ENCODE results near the gene CSMD2.

CSMD2 gene

DNA sequence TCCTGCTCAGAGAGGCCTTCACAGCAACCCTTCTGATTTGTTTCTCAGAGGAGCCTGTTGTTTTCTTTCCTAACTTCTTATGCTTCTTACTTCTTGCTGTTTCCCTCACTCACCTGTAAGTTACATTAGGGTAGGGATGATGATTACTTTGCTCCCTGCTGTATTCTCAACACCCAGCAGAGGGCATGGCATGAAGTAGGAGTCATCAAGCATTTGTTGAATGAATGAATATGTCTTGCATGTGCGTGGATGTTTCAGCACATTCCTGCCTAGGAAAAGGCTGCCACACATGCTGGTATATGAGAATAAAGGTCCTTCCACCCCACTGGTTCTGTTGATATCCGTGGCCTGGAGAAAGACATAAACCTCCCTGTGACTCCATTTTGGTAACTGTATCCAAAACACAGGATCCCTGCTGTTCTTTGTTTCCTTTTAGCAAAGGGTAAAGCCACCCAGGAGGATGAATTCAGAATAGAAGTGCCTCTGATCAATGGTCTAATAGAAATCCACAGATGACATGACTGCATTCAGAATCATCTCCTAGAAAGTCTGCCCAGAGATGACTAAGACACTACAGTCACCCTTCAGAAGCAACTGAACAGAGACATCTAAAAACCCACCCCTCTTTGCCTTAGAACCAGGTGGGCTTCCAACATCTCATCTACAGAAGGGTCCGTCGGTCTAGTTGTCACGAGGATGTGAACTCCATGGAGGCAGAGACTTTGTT, 523.8 kb downstream of the CSMD2 start:
- no peak overlapping the region for H3K4me3 ChIP-seq (ENCODE audit: low read depth in 1 of 2, low read length in 1 of 2)
- H3K4me1 ChIP-seq (ENCODE audit: control insufficient read depth in 1 of 2, insufficient read depth in 1 of 2, low read depth in 1 of 2, low read length in 1 of 2): no peaks in the 10 kb centered on the region
- peaks cover 29% of the 10 kb centered on the region for H3K27me3 ChIP-seq
- H3K9me3 ChIP-seq: no peaks in the 10 kb centered on the region
- TF ChIP-seq, protein P1, sequence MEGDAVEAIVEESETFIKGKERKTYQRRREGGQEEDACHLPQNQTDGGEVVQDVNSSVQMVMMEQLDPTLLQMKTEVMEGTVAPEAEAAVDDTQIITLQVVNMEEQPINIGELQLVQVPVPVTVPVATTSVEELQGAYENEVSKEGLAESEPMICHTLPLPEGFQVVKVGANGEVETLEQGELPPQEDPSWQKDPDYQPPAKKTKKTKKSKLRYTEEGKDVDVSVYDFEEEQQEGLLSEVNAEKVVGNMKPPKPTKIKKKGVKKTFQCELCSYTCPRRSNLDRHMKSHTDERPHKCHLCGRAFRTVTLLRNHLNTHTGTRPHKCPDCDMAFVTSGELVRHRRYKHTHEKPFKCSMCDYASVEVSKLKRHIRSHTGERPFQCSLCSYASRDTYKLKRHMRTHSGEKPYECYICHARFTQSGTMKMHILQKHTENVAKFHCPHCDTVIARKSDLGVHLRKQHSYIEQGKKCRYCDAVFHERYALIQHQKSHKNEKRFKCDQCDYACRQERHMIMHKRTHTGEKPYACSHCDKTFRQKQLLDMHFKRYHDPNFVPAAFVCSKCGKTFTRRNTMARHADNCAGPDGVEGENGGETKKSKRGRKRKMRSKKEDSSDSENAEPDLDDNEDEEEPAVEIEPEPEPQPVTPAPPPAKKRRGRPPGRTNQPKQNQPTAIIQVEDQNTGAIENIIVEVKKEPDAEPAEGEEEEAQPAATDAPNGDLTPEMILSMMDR (IDR thresholded peaks at IDR 0.05): no peak
- H3K27ac ChIP-seq: no peak overlapping the region
- no peaks in the 10 kb centered on the region for H3K36me3 ChIP-seq

DNA sequence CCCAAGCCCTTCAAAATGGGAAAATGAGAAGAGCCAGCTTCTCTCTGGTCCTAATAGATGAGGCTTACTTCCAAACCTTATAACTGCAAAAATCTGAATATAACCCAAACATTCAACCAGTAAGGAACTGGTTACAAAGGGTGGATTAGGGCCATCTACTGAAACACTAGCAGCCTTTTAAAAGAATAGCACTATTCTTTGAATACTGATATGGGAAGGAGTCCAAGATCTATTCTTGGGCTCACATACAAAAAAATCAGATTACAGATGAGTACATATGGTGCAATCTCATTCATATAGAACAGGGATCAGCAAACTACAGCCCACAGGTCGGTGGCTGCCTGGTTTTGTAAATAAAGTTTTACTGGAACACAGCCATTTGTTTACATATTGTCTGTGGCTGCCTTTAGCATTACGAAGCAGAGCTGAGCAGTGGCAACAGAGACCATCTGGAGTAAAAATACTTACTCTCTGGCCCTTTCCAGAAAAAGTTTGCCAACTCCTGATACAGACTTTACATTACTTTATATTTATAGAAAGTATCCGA, 524.8 kb downstream of the CSMD2 start:
- no peak overlapping the region for H3K27ac ChIP-seq
- TF ChIP-seq, protein P1 (IDR thresholded peaks at IDR 0.05): no peak
- H3K36me3 ChIP-seq: no peaks in the 10 kb centered on the region
- no peak overlapping the region for H3K4me3 ChIP-seq (ENCODE audit: low read depth in 1 of 2, low read length in 1 of 2)
- H3K27me3 ChIP-seq: peaks cover 29% of the 10 kb centered on the region
- H3K4me1 ChIP-seq (ENCODE audit: control insufficient read depth in 1 of 2, insufficient read depth in 1 of 2, low read depth in 1 of 2, low read length in 1 of 2): no peaks in the 10 kb centered on the region
- H3K9me3 ChIP-seq: no peaks in the 10 kb centered on the region

DNA sequence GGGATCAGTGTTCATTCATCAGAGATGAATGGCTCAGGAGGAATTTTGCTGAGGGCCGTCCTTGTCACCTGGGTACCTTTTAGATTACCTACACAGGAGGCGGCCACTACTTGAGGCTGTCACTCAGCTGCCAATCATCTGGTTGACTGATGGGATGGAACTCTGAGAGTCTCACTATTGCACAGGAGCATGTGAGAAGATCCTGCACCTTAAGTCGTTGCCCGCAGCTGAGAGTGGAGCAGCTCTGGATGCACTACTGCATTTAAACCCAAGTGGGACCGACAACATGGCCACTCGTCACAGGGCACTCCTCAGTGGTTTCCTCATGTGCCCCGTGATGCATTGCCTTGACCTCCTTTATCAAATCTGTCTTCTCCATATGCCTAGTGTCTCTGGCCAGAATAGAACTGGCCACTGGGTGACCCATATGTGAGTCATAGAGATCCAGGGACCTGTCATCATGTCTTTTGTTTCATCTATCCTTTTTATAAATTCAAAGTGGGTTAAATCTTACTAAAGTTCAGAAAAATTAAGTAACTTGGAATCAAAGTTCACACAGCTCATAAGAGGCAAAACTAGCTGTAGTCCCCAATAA, 527.1 kb downstream of the CSMD2 start:
- H3K27ac ChIP-seq: no peak overlapping the region
- no peaks in the 10 kb centered on the region for H3K36me3 ChIP-seq
- no peaks in the 10 kb centered on the region for H3K9me3 ChIP-seq
- no peak overlapping the region for H3K4me3 ChIP-seq (ENCODE audit: low read depth in 1 of 2, low read length in 1 of 2)
- H3K27me3 ChIP-seq: peaks cover 45% of the 10 kb centered on the region
- TF ChIP-seq, protein P1 (IDR thresholded peaks at IDR 0.05): no peak
- H3K4me1 ChIP-seq (ENCODE audit: control insufficient read depth in 1 of 2, insufficient read depth in 1 of 2, low read depth in 1 of 2, low read length in 1 of 2): no peaks in the 10 kb centered on the region

DNA sequence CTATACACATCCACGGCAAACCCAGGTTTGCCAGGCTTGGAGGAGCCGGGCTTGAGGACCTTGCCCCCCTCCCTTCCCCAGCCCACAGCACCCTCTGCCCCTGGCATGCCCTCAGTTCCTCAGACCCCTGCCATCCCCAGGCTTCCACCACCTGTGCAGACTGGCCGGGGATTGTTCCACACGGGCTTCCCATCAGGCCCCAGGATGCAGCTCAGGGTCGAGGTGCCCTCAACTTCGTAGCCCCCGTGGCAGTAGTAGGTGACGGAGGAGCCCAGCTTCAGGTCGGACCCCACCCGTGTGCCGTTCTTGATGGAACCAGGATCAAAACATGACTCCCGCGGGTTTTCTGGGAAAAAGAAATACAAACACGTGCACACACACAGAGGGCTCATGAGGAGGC, 528.8 kb downstream of the CSMD2 start:
- TF ChIP-seq, protein P1 (IDR thresholded peaks at IDR 0.05): no peak
- no peaks in the 10 kb centered on the region for H3K4me1 ChIP-seq (ENCODE audit: control insufficient read depth in 1 of 2, insufficient read depth in 1 of 2, low read depth in 1 of 2, low read length in 1 of 2)
- no peak overlapping the region for H3K27ac ChIP-seq
- H3K4me3 ChIP-seq (ENCODE audit: low read depth in 1 of 2, low read length in 1 of 2): no peak overlapping the region
- peaks cover 38% of the 10 kb centered on the region for H3K27me3 ChIP-seq
- H3K9me3 ChIP-seq: no peaks in the 10 kb centered on the region
- no peaks in the 10 kb centered on the region for H3K36me3 ChIP-seq

DNA sequence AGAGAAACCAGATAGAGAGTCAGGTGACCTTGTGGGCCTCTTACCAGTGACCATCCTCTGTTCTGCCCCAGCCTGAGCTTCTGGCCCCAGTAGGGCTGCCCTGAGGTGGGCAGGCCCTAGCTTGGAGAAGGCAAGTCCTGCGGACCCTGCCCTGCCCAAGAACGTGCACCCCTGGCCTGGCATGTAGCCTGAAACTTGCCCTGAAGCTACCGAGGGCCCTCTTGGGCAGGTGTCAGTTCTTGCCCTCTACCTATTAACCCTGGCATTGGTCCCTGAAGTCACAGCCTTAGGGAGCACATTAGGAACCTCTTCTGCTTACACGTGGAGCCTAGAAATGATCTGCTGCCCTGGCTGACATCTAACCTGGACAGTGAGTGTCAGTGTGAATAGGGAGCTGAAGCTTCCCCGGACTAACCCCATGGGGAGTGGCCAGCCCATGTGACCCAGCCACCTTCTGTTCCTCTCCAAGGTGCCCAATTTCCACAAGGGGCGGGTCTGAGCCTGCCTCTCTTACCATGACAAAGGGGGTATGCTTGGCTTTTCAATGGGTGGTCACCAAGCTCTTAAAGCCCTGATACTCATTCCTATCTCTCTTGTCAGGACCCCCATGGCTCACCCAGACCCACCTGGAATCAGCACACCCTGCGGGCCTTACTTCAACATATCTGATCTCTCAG, 529.6 kb downstream of the CSMD2 start:
- Histone ChIP-seq H3K9me3 (no peaks in the 10 kb centered on the region), H3K4me3 (ENCODE audit: low read depth in 1 of 2, low read length in 1 of 2) (no peak overlapping the region), H3K36me3 (no peaks in the 10 kb centered on the region), H3K4me1 (ENCODE audit: control insufficient read depth in 1 of 2, insufficient read depth in 1 of 2, low read depth in 1 of 2, low read length in 1 of 2) (no peaks in the 10 kb centered on the region), H3K27me3 (peaks cover 35% of the 10 kb centered on the region), H3K27ac (no peak overlapping the region)
- TF ChIP-seq, protein P1 (IDR thresholded peaks at IDR 0.05): no peak

Data from neutrophil (primary cell).